Central memory CD8-positive, alpha-beta T cell (primary cell): ENCODE data around the gene DSEL.

Source experiments
- ATAC-seq: fragments of 150-1000 bp; cut with Tn5 transposase; replicated peaks from 2 replicates; pipeline ENCODE4 v1.10.0; 2022; ENCODE audit warnings: mild to moderate bottlenecking, moderate FRiP score, moderate number of reproducible peaks; ENCODE audit not compliant: poor library complexity, severe bottlenecking; ENCODE audit errors: extremely low read depth
- DNase-seq, 2 donors: peaks; one replicate each; pipeline ENCODE4 v3.0.0; 2021; ENCODE audit warnings: low spot score in 2 of 2
- H3K27ac Mint-ChIP-seq: one replicate; pipeline ENCODE4 v1.8.0; 2022; ENCODE audit warnings: low read depth, mild to moderate bottlenecking, moderate library complexity, mixed read lengths
- H3K27me3 Mint-ChIP-seq: one replicate; pipeline ENCODE4 v1.8.0; 2022; ENCODE audit warnings: mixed read lengths
- H3K36me3 Mint-ChIP-seq: one replicate; pipeline ENCODE4 v1.8.0; 2022; ENCODE audit warnings: mild to moderate bottlenecking, moderate library complexity, mixed read lengths; ENCODE audit not compliant: insufficient read depth
- H3K4me1 Mint-ChIP-seq: one replicate; pipeline ENCODE4 v1.8.0; 2022; ENCODE audit warnings: mixed read lengths
- H3K4me3 Mint-ChIP-seq: one replicate; pipeline ENCODE4 v1.8.0; 2022; ENCODE audit warnings: mild to moderate bottlenecking, moderate library complexity, mixed read lengths
- H3K9me3 Mint-ChIP-seq: one replicate; pipeline ENCODE4 v1.8.0; 2022; ENCODE audit warnings: mixed read lengths

DSEL gene

DNA sequence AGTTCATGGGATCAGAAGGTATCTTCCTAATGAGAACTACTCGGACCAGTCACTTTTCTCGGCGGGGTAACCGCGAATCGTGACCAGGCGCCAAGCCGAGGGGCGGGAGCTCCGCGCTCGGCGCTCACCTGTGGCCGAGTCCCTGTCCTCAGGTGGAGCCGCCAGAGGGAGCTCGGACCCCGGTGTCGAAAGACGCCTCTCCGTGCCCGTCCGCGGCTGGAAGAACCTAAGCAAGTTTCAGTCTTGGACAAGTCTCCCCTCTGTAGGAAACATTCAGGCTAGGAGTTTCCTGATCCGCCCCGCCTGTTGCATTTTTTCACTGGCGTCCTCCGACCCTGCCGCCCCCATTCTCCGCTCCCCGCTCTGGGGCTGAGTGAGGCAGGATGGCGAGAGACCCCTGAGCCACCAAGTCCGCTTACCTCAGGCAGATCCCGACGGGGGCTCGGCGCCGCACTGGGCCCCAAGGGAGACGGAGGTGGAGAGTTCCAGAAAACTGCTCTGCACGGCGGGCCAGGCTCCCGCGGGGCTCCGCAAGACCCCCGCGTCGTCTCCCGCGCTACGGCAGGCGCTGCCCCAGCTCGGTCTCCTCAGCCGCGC is 480 bp downstream of the DSEL start:
- H3K27me3 Mint-ChIP-seq, result no peaks in the 10 kb centered on the region
- DNase-seq (peak; percentile 14 to 37), ATAC-seq (peak; percentile 12)
- peaks cover 27% of the 10 kb centered on the region for H3K4me1 Mint-ChIP-seq
- H3K27ac Mint-ChIP-seq, result peak overlapping the region; percentile 49
- peaks cover 7% of the 10 kb centered on the region for H3K36me3 Mint-ChIP-seq
- H3K4me3 Mint-ChIP-seq, result peak overlapping the region; percentile 96
- no peaks in the 10 kb centered on the region for H3K9me3 Mint-ChIP-seq

DNA sequence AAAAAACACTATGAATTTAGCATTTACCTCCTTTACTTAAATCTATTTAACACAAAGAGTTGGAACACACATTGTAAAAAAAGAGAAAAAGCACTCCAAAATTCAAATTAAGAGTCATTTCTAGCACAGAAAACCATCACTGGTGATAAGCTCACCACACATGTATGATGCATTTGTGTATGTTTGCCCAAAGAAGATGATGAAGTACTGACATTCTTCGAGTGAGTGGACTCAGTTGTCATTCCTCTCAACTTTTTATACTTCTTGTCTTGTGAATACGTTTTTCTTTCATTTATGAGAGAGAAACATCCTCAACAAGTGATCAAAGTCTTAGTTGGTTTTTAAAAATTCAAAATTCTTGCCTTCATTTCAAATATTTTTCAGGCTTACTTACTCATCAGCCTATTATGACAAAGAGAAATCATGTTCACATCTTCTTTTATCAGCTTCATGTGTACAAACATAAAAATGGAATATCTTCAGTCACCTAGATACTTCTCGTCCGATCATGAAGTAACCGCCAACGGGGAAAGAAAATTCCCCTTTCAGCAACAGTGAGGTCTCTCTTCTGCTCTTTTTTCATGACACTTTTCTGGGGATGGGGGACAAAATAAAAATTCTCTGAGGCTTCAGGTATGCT is 1.5 kb downstream of the DSEL start:
- H3K27me3 Mint-ChIP-seq, result no peaks in the 10 kb centered on the region
- peak overlapping the region; percentile 96 for H3K4me3 Mint-ChIP-seq
- no peak for DNase-seq
- peaks cover 27% of the 10 kb centered on the region for H3K4me1 Mint-ChIP-seq
- H3K9me3 Mint-ChIP-seq, result no peaks in the 10 kb centered on the region
- H3K27ac Mint-ChIP-seq, result peak overlapping the region; percentile 49
- no peak for ATAC-seq
- peaks cover 7% of the 10 kb centered on the region for H3K36me3 Mint-ChIP-seq

DNA sequence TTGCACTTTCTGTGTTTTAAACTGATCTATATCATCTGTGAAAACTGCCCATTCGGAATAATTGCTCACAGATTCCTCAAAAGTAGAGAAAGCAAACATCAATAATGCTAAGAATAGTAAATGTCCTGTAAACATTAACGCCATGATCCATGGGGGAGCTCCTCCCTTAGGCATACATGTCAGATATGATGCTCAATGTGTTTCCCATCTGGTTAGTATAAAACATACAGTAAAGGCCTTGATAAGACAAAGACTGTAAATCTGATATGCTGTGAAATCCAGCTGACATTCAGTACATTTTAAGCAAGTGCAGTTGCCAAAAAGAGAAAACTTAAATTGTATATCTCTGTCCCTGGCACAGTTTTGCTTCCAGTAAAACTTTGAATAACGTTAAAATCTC is 2.1 kb downstream of the DSEL start:
- H3K9me3 Mint-ChIP-seq, result no peaks in the 10 kb centered on the region
- no peak overlapping the region for H3K27ac Mint-ChIP-seq
- DNase-seq (no peak), ATAC-seq (no peak)
- H3K4me1 Mint-ChIP-seq, result peaks cover 27% of the 10 kb centered on the region
- no peak overlapping the region for H3K4me3 Mint-ChIP-seq
- H3K27me3 Mint-ChIP-seq, result no peaks in the 10 kb centered on the region
- peaks cover 7% of the 10 kb centered on the region for H3K36me3 Mint-ChIP-seq

GRCh38 chr18:67513280-67513679 is 3.2 kb downstream of the DSEL start:
- Mint-ChIP-seq H3K4me1 (peaks cover 27% of the 10 kb centered on the region), H3K36me3 (peaks cover 7% of the 10 kb centered on the region), H3K27me3 (no peaks in the 10 kb centered on the region), H3K27ac (no peak overlapping the region), H3K4me3 (no peak overlapping the region), H3K9me3 (no peaks in the 10 kb centered on the region)
- DNase-seq (no peak), ATAC-seq (no peak)

DNA sequence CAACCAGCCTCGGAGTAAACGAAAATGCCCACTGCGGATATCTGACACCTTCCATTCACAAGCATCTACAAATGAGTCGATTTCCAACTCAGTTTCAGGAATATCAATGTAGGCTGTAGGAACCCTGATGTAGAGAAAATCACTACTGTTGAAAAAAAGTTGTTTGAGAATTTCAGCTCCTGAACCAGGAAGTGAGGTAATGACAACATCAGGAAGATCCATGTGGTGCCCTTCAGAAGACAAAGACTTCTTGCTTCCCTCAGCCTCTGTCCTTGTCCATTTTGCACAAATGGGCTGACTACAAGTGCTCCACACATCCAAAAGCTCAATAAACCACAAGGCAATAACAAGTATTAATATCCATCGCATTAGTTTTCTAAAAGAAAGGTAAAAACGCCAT is 4.7 kb downstream of the DSEL start:
- H3K27me3 Mint-ChIP-seq, result no peaks in the 10 kb centered on the region
- H3K4me3 Mint-ChIP-seq, result no peak overlapping the region
- H3K27ac Mint-ChIP-seq, result no peak overlapping the region
- H3K9me3 Mint-ChIP-seq, result no peaks in the 10 kb centered on the region
- no peak for ATAC-seq
- peaks cover 15% of the 10 kb centered on the region for H3K4me1 Mint-ChIP-seq
- DNase-seq, result no peak
- peaks cover 4% of the 10 kb centered on the region for H3K36me3 Mint-ChIP-seq

GRCh38 chr18:67510831-67511230 is 5.7 kb downstream of the DSEL start:
- Mint-ChIP-seq H3K9me3 (no peaks in the 10 kb centered on the region), H3K4me3 (no peak overlapping the region), H3K27me3 (no peaks in the 10 kb centered on the region), H3K4me1 (peaks cover 12% of the 10 kb centered on the region), H3K36me3 (peaks cover 4% of the 10 kb centered on the region), H3K27ac (no peak overlapping the region)
- no peak for DNase-seq
- ATAC-seq, result no peak

DNA sequence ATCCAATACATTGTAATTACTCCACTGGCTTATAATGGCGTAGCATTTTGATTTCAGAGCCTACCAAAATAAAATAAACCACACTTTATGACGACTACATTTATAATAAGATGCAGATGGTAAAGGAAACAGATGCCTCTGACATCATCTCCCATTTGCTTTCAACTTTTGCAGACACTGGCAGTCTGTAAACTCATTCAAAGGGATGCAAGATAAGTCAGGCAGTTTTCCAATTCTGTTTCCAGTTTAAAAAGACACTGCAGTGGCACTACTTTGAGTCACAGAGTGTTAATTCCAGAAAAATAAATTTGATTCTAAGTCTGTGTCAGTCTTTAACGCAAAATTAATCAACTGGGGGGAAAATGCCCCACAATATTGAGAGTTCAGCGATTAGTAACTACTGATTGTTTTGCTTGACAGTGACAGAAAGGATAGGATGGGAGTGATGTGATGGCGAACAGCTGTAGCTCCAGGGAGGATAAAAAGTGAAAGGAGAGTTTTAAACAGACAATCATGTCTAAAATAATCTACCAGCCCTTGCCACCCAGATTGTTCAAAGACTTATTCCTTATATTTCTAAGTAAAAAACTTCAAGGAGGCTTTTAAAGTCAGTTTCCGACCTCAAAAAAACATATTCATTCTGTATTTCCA is 6.7 kb downstream of the DSEL start:
- Mint-ChIP-seq H3K36me3 (no peaks in the 10 kb centered on the region), H3K27me3 (no peaks in the 10 kb centered on the region), H3K9me3 (no peaks in the 10 kb centered on the region), H3K4me3 (no peak overlapping the region), H3K27ac (no peak overlapping the region), H3K4me1 (peaks cover 5% of the 10 kb centered on the region)
- DNase-seq (no peak), ATAC-seq (no peak)

DNA sequence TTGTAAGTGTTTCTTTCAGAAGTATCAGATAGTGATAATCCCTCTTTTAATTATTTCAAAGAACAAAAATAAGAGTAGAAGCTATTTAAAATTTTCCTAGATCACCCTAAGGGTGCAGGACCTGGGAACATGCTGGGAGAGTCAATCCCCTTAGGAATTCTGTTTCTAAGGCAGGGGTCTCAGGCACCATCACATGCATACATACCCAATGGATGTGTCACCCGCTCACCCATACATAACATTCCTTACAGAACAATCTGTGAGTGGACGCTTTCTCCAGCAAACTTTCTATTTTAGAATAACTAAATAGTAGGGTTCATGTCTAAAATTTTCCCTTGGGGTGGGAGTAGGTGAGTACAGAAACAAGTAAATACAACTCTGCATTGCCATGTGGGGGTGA is 8.4 kb downstream of the DSEL start:
- Mint-ChIP-seq H3K36me3 (no peaks in the 10 kb centered on the region), H3K27ac (no peak overlapping the region), H3K9me3 (no peaks in the 10 kb centered on the region), H3K4me3 (no peak overlapping the region), H3K4me1 (peaks cover 5% of the 10 kb centered on the region), H3K27me3 (no peaks in the 10 kb centered on the region)
- ATAC-seq, result no peak
- no peak for DNase-seq

GRCh38 chr18:67504739-67505138 is 11.8 kb downstream of the DSEL start:
- Mint-ChIP-seq H3K9me3 (no peaks in the 10 kb centered on the region), H3K4me1 (no peaks in the 10 kb centered on the region), H3K36me3 (no peaks in the 10 kb centered on the region), H3K27ac (no peak overlapping the region), H3K27me3 (no peaks in the 10 kb centered on the region), H3K4me3 (no peak overlapping the region)
- no peak for DNase-seq
- ATAC-seq, result no peak

GRCh38 chr18:67500522-67501205 is 15.9 kb downstream of the DSEL start:
- Mint-ChIP-seq H3K27ac (no peak overlapping the region), H3K4me3 (no peak overlapping the region), H3K4me1 (no peaks in the 10 kb centered on the region), H3K27me3 (peaks cover 12% of the 10 kb centered on the region), H3K36me3 (no peaks in the 10 kb centered on the region), H3K9me3 (no peaks in the 10 kb centered on the region)
- ATAC-seq (no peak), DNase-seq (no peak)

- H3K27ac Mint-ChIP-seq, result no peak overlapping the region
- DNase-seq (no peak), ATAC-seq (no peak)
- no peaks in the 10 kb centered on the region for H3K4me1 Mint-ChIP-seq
- peaks cover 23% of the 10 kb centered on the region for H3K27me3 Mint-ChIP-seq
- H3K36me3 Mint-ChIP-seq, result no peaks in the 10 kb centered on the region
- H3K4me3 Mint-ChIP-seq, result no peak overlapping the region
- no peaks in the 10 kb centered on the region for H3K9me3 Mint-ChIP-seq
These were observed 20.1 kb downstream of the DSEL start for GRCh38 chr18:67496469-67496868.

- ATAC-seq (no peak), DNase-seq (no peak)
- no peaks in the 10 kb centered on the region for H3K27me3 Mint-ChIP-seq
- no peaks in the 10 kb centered on the region for H3K36me3 Mint-ChIP-seq
- H3K9me3 Mint-ChIP-seq, result no peaks in the 10 kb centered on the region
- H3K27ac Mint-ChIP-seq, result no peak overlapping the region
- no peak overlapping the region for H3K4me3 Mint-ChIP-seq
- H3K4me1 Mint-ChIP-seq, result no peaks in the 10 kb centered on the region
These were observed 30.0 kb downstream of the DSEL start for GRCh38 chr18:67486534-67486933.

DNA sequence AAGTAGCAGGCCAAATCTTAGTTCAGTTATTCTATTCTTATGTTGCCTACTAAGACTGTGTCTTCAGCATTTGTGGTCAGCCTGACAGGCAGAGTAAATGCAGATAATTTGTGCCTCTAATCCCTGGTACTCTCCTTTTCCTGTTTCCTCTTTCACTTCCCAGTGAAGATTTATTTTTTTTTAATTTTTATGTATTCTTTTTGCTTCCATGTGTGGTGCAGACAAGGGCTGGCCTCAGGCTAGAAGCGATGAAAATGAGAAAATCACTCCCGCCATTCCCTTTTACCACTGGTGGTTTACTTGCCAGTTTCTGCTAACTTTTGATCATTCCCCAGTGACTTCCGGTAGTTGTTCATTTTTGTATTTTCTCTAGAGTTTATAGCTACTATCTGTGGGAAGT is 30.9 kb downstream of the DSEL start:
- ATAC-seq (no peak), DNase-seq (no peak)
- H3K9me3 Mint-ChIP-seq, result no peaks in the 10 kb centered on the region
- no peak overlapping the region for H3K4me3 Mint-ChIP-seq
- no peaks in the 10 kb centered on the region for H3K36me3 Mint-ChIP-seq
- no peaks in the 10 kb centered on the region for H3K27me3 Mint-ChIP-seq
- no peaks in the 10 kb centered on the region for H3K4me1 Mint-ChIP-seq
- no peak overlapping the region for H3K27ac Mint-ChIP-seq
